HepG2 (cell line): ENCODE measurements around the gene CAMK2N2. TPM values are rescaled to one million over a fixed set of nuclear protein-coding genes. Genes with fewer than 3 reads are reported as not detected.

ENCODE experiments used
- CHD4 ChIP-seq: fragments of 200-600 bp; sonication (generic); IDR thresholded peaks from 2 replicates; pipeline ENCODE4 v1.7.0; 2017; ENCODE audit warnings: mild to moderate bottlenecking, low read length, borderline replicate concordance
- DRAP1 ChIP-seq: IDR thresholded peaks from 2 replicates; pipeline ENCODE4 v1.6.1; 2016; ENCODE audit warnings: missing genetic modification reagents, missing compliant biosample characterization
- FOXK2 ChIP-seq: fragments of 450-650 bp; IDR thresholded peaks from 2 replicates; pipeline ENCODE4 v1.6.1; 2016
- FOXP1 ChIP-seq, 2 experiments: fragments of 450-650 bp in 1 of 2; IDR thresholded peaks; 2 replicates each; pipeline ENCODE4 v1.6.1; 2017 to 2018; ENCODE audit warnings: antibody characterized with exemption in 1 of 2
- KLF16 ChIP-seq, 2 experiments: sonication (generic) in 1 of 2; formaldehyde crosslinking in 1 of 2; IDR thresholded peaks; 2 replicates each; pipeline versions ENCODE4 v1.6.1 to v1.8.0; 2016 to 2023; ENCODE audit warnings: missing genetic modification reagents in 2 of 2, missing compliant biosample characterization in 1 of 2
- KMT2A ChIP-seq: sonication (generic); formaldehyde crosslinking; IDR thresholded peaks from 2 replicates; pipeline ENCODE4 v1.4.0; 2020; ENCODE audit warnings: missing genetic modification reagents
- NBN ChIP-seq: fragments of 450-650 bp; conservative IDR thresholded peaks from 2 replicates; pipeline ENCODE4 v1.6.1; 2017
- PATZ1 ChIP-seq: sonication (generic); formaldehyde crosslinking; IDR thresholded peaks from 2 replicates; pipeline ENCODE4 v1.4.0; 2020; ENCODE audit warnings: missing genetic modification reagents
- TBX3 ChIP-seq: fragments of 450-650 bp; IDR thresholded peaks from 2 replicates; pipeline ENCODE4 v1.6.1; 2017; ENCODE audit warnings: antibody characterized with exemption, mild to moderate bottlenecking, inconsistent platforms, borderline replicate concordance
- XRCC5 ChIP-seq: fragments of 200-400 bp; formaldehyde crosslinking; optimal IDR thresholded peaks from 2 replicates; pipeline ENCODE3; 2017; ENCODE audit warnings: mild to moderate bottlenecking, low read length
- ZBTB40 ChIP-seq, 2 experiments: fragments of 450-650 bp in 1 of 2; sonication (generic) in 1 of 2; formaldehyde crosslinking in 1 of 2; IDR thresholded peaks; 2 replicates each; pipeline versions ENCODE4 v1.6.1 to v1.8.0; 2016 to 2022; ENCODE audit warnings: antibody characterized with exemption in 1 of 2, mild to moderate bottlenecking in 1 of 2, missing genetic modification reagents in 1 of 2
- ZMAT3 ChIP-seq: sonication (generic); formaldehyde crosslinking; conservative IDR thresholded peaks from 2 replicates; pipeline ENCODE4 v1.7.0; 2021; ENCODE audit warnings: missing genetic modification reagents
- ZNF160 ChIP-seq: sonication (generic); formaldehyde crosslinking; IDR thresholded peaks from 2 replicates; pipeline ENCODE4 v1.8.0; 2022; ENCODE audit warnings: mild to moderate bottlenecking, inconsistent platforms, missing genetic modification reagents
- ZNF331 ChIP-seq: sonication (generic); formaldehyde crosslinking; IDR thresholded peaks from 2 replicates; pipeline ENCODE4 v1.4.0; 2020; ENCODE audit warnings: missing genetic modification reagents
- ZNF343 ChIP-seq: sonication (generic); formaldehyde crosslinking; IDR thresholded peaks from 2 replicates; pipeline ENCODE4 v1.4.0; 2020; ENCODE audit warnings: mild to moderate bottlenecking, missing genetic modification reagents
- ZNF503 ChIP-seq: sonication (generic); formaldehyde crosslinking; IDR thresholded peaks from 2 replicates; pipeline ENCODE4 v1.4.0; 2020; ENCODE audit warnings: missing genetic modification reagents
- ZNF792 ChIP-seq: IDR thresholded peaks from 2 replicates; pipeline ENCODE4 v1.6.1; 2016
- polyA plus RNA-seq, 8 experiments: library from polyadenylated mRNA; depleted of rRNA in 3 of 8; stranded (reverse) in 7 of 8; unstranded in 1 of 8; fragments of >200 nt; fragmentation: Illumina TruSeq in 4 of 8; extraction: Trizol in 4 of 8; gene quantifications; 2 replicates each; pipeline versions ENCODE4 v1.2.1 to v1.2.3, GENCODE V29; 2011 to 2016; ENCODE audit warnings: low read depth in 4 of 8, missing spikeins in 1 of 8, mixed read lengths in 1 of 8; ENCODE audit not compliant: insufficient read depth in 1 of 8
- total RNA-seq, 5 experiments: library from RNA; depleted of rRNA; stranded (reverse); fragments of >200 nt; fragmentation: Illumina TruSeq; extraction: Trizol; gene quantifications; 2 replicates each; pipeline ENCODE4 v1.2.3, GENCODE V29; 2016; ENCODE audit warnings: low read depth in 1 of 5

CAMK2N2 gene
- total and polyA plus RNA-seq, 2 of the 13 experiments (the other 11 are each of a cell fraction or from before 2014, with no cell fraction given): 0.12 to 0.27 TPM

- TF ChIP-seq ZNF343 (no peak), DRAP1 (CRISPR knock-in tag) (peak; percentile 31; the same call in 1 of the 2 replicates), TBX3 (no peak), NBN (no peak), KLF16 (CRISPR knock-in tag; IDR thresholded peaks at IDR 0.05) (0 out of 4 replicates have a peak, but pooled peaks of 1 of the 2 experiments have one; percentile 2), ZBTB40 (IDR thresholded peaks at IDR 0.05) (no peak), ZBTB40 (CRISPR knock-in tag; IDR thresholded peaks at IDR 0.05) (no peak), ZNF160 (no peak), XRCC5 (peak; percentile 71), PATZ1 (CRISPR knock-in tag) (no peak), ZNF792 (CRISPR knock-in tag) (0 out of 2 replicates have a peak, but pooled peaks have one; percentile 15), ZNF331 (CRISPR knock-in tag) (peak; percentile 70; the same call in 1 of the 2 replicates), KMT2A (CRISPR knock-in tag) (no peak), ZMAT3 (CRISPR knock-in tag) (no peak), CHD4 (no peak), FOXK2 (no peak), FOXP1 (IDR thresholded peaks at IDR 0.05) (no peak), FOXP1 (CRISPR knock-in tag; IDR thresholded peaks at IDR 0.05) (no peak), ZNF503 (0 out of 2 replicates have a peak, but pooled peaks have one; percentile 6)
Measured at GRCh38 chr3:184250167-184250828, 11.1 kb downstream of the CAMK2N2 start (continued).
